K562 (cell line): ENCODE results near the gene GOLGA6D. TPM values are rescaled to one million over a fixed set of nuclear protein-coding genes. Genes with fewer than 3 reads are reported as not detected.
A peak's percentile ranks its signal among the peaks of the same experiment; 100 is the strongest.
"Not testable (repeated sequence)": the region's sequence is repeated elsewhere in the genome, so short reads cannot be mapped to it uniquely, and the experiment has no call there.

Experiments
- ATAC-seq: fragments of 200-7000 bp; cut with Tn5 transposase; 3 replicates; pipeline ENCODE4 v1.9.1; 2020; ENCODE audit warnings: moderate library complexity
- BruUV-seq: library from RNA; stranded (reverse); fragments of 400-500 nt; replicated peaks from 2 replicates; lab custom pipeline; 2021; lab: Mats Ljungman, UMichigan
- CTCF ChIA-PET: fragments of 300-600 bp; formaldehyde crosslinking; extraction: SDS; loops from one replicate; lab custom pipeline; 2021; ENCODE audit warnings: low intra/inter-chr PET ratio; lab: Yijun Ruan, JAX
- POLR2A ChIA-PET: fragments of 300-600, 350-650 bp; sonication (Branson Sonifier 250); formaldehyde crosslinking; extraction: SDS; loops from one replicate; lab custom pipeline; 2021; ENCODE audit warnings: antibody characterized with exemption, inconsistent platforms; lab: Yijun Ruan, JAX
- DNase-seq, 4 experiments: peaks; one replicate each; pipeline versions ENCODE4 v3.0.0 to v3.0.0-alpha.2; 2011 to 2018; ENCODE audit warnings: low spot score in 3 of 4, mixed read lengths in 3 of 4; ENCODE audit errors: extremely low read depth in 1 of 4
- FAIRE-seq: peaks from 2 replicates; lab custom pipeline; 2011; peaks lifted over from hg19 to GRCh38; lab: Jason Lieb, UNC
- H2AFZ ChIP-seq: 2 replicates; pipeline ENCODE4 v1.6.0; 2011; ENCODE audit warnings: low read depth, low read length, control low read depth, inconsistent platforms
- H3K27ac ChIP-seq: fragments of 200-600 bp; 3 replicates; pipeline ENCODE4 v1.8.0; 2011; ENCODE audit warnings: low read depth, mild to moderate bottlenecking, control low read depth, inconsistent platforms, low read length, moderate library complexity, mixed read lengths; ENCODE audit errors: extremely low read depth
- H3K27me3 ChIP-seq, 2 experiments: fragments of 300-600 bp in 1 of 2; 2 replicates in 1 of 2; 3 replicates in 1 of 2; pipeline versions ENCODE4 v1.6.0 to v1.8.0; 2011; ENCODE audit warnings: inconsistent platforms in 2 of 2, low read length in 2 of 2, mild to moderate bottlenecking in 1 of 2, mixed read lengths in 1 of 2, moderate library complexity in 1 of 2; ENCODE audit not compliant: control insufficient read depth in 2 of 2, insufficient read depth in 2 of 2
- H3K36me3 ChIP-seq: fragments of 300-600 bp; 3 replicates; pipeline ENCODE4 v1.8.0; 2011; ENCODE audit warnings: mild to moderate bottlenecking, low read length, inconsistent platforms; ENCODE audit not compliant: control insufficient read depth, insufficient read depth
- H3K4me1 ChIP-seq, 2 experiments: fragments of 200-600 bp in 1 of 2; replicated peaks in 1 of 2; 2 replicates in 1 of 2; 3 replicates in 1 of 2; pipeline versions ENCODE4 v1.5.1 to v1.8.0; 2011; ENCODE audit warnings: inconsistent platforms in 2 of 2, low read length in 2 of 2, mild to moderate bottlenecking in 1 of 2, mixed read lengths in 1 of 2, moderate library complexity in 1 of 2; ENCODE audit not compliant: control insufficient read depth in 2 of 2, insufficient read depth in 2 of 2
- H3K4me2 ChIP-seq: 2 replicates; pipeline ENCODE4 v1.6.1; 2011; ENCODE audit warnings: low read length, control low read depth, inconsistent platforms, mixed read lengths; ENCODE audit not compliant: insufficient read depth
- H3K4me3 ChIP-seq: fragments of 200-600 bp; sonication (generic), shearing (Covaris generic); 2 replicates; pipeline ENCODE4 v1.5.1; 2016; ENCODE audit warnings: control low read depth, inconsistent platforms
- H3K79me2 ChIP-seq: fragments of 200-600 bp; 3 replicates; pipeline ENCODE4 v1.8.0; 2011; ENCODE audit warnings: low read length, inconsistent platforms; ENCODE audit not compliant: control insufficient read depth, insufficient read depth
- H3K9ac ChIP-seq, 2 experiments: 2 replicates each; pipeline versions ENCODE4 v1.6.0 to v1.6.1; 2011; ENCODE audit warnings: low read depth in 2 of 2, low read length in 2 of 2, control low read depth in 1 of 2, inconsistent platforms in 1 of 2, mild to moderate bottlenecking in 1 of 2, mixed read lengths in 1 of 2; ENCODE audit not compliant: insufficient read depth in 1 of 2
- H3K9me1 ChIP-seq: one replicate; pipeline ENCODE4 v1.6.0; 2011; ENCODE audit warnings: inconsistent platforms, mild to moderate bottlenecking, low read length, moderate library complexity; ENCODE audit not compliant: control insufficient read depth, insufficient read depth
- H3K9me3 ChIP-seq: replicated peaks from 2 replicates; pipeline ENCODE4 v1.5.1; 2011; ENCODE audit warnings: low read depth, low read length, inconsistent platforms; ENCODE audit not compliant: control insufficient read depth, insufficient read depth
- H4K20me1 ChIP-seq: replicated peaks from 2 replicates; pipeline ENCODE4 v1.6.1; 2011; ENCODE audit warnings: low read length, inconsistent platforms, mixed read lengths; ENCODE audit not compliant: control insufficient read depth, insufficient read depth
- CHD2 ChIP-seq: IDR thresholded peaks from 2 replicates; pipeline ENCODE4 v1.6.1; 2011; ENCODE audit warnings: low read depth, low read length
- RHOXF2B ChIP-seq: fragments of 250-450 bp; sonication (Bioruptor Pico); conservative IDR thresholded peaks from 2 replicates; pipeline ENCODE4 v1.5.1; 2021
- WGBS: fragments of 100-300 bp; shearing (Covaris generic); methylation state at CpG from one replicate; pipeline ENCODE4 v1.1.6; 2016; ENCODE audit warnings: low coverage, mixed read lengths; ENCODE audit not compliant: insufficient coverage; ENCODE audit errors: missing lambda C conversion rate; 5-methylcytosine and 5-hydroxymethylcytosine counted together
- in situ Hi-C: fragments of 300-500 bp; cut with MboI; formaldehyde crosslinking; loops from 4 replicates; pipeline ENCODE4 v1.15.0; 2018; ENCODE audit warnings: inconsistent platforms, mixed read lengths
- intact Hi-C: fragments of 100-400 bp; cut with micrococcal nuclease; formaldehyde crosslinking; loops from 2 replicates; pipeline ENCODE4 v1.14.2; 2022
- polyA plus RNA-seq, 8 experiments: library from polyadenylated mRNA; depleted of rRNA in 4 of 8; stranded (reverse) in 5 of 8; unstranded in 3 of 8; fragments of >200 nt; fragmentation: Nextera tagmentation in 2 of 8; fragmentation: Illumina TruSeq in 1 of 8; extraction: Ambion mirVana in 2 of 8; extraction: Trizol in 1 of 8; gene quantifications; 2 replicates each; pipeline versions ENCODE4 v1.2.1 to v1.2.3, GENCODE V29; 2011 to 2014; ENCODE audit warnings: inconsistent platforms in 1 of 8, missing spikeins in 1 of 8
- total RNA-seq, 7 experiments: library from RNA; depleted of rRNA in 6 of 7; stranded (reverse); fragments of >200 nt in 6 of 7; fragmentation: Illumina TruSeq in 2 of 7; extraction: Trizol in 2 of 7; gene quantifications; 2 replicates each; pipeline versions ENCODE4 v1.2.1 to v1.2.3, GENCODE V29; 2011 to 2021; ENCODE audit warnings: low replicate concordance in 1 of 7

The GOLGA6D gene
- total and polyA plus RNA-seq, 9 of the 15 experiments (the other 6 are each of a cell fraction or from before 2014, with no cell fraction given), result not detected

GRCh38 chr15:75329571-75329970 is 46.9 kb downstream of the GOLGA6D start:
- Histone ChIP-seq H3K9me1 (no peaks in the 10 kb centered on the region), H3K36me3 (no peaks in the 10 kb centered on the region), H3K4me3 (no peak overlapping the region), H2AFZ (no peak overlapping the region), H3K79me2 (no peaks in the 10 kb centered on the region), H3K27ac (no peak overlapping the region), H3K9me3 (no peaks in the 10 kb centered on the region), H3K4me1 (no peaks in the 10 kb centered on the region; a peak in 1 of 5 replicates), H3K4me2 (no peak overlapping the region), H3K9ac (no peak overlapping the region), H4K20me1 (no peaks in the 10 kb centered on the region), H3K27me3 (no peaks in the 10 kb centered on the region)
- intact Hi-C loops, result no loop called here
- 50% methylated on average over 1 of the region's 2 CpGs for WGBS
- ChIA-PET CTCF (interaction anchor here (0.7 kb wide), 1 partner anchor 472 kb away, joined by 3 read pairs; no protein-coding TSS in a partner anchor), POLR2A (interaction anchor here (0.7 kb wide), 1 partner anchor 262 kb away, joined by 3 read pairs; no protein-coding TSS in a partner anchor)
- in situ Hi-C loops, result loop anchor here (10.0 kb wide), 1 partner anchor 785 kb away; no protein-coding TSS in a partner anchor
- BruUV-seq, result no TSS peak
- FAIRE-seq, result no peak
- DNase-seq, result no peak
- no peak for TF ChIP-seq RHOXF2B (CRISPR knock-in tag)
- ATAC-seq, result peak; percentile 75

- H2AFZ ChIP-seq, H3K4me2 ChIP-seq, DNase-seq, ATAC-seq, H3K9me3 ChIP-seq, H3K27me3 ChIP-seq, POLR2A ChIA-PET, intact Hi-C loops, H4K20me1 ChIP-seq, in situ Hi-C loops, BruUV-seq, FAIRE-seq, H3K9me1 ChIP-seq, CTCF ChIA-PET, H3K27ac ChIP-seq, H3K4me3 ChIP-seq, H3K9ac ChIP-seq, H3K36me3 ChIP-seq: not testable (repeated sequence)
- Histone ChIP-seq H3K4me1 (peaks cover 10 to 13% of the 10 kb centered on the region in 2 experiments; a peak in 4 of 5 replicates), H3K79me2 (peaks cover 11% of the 10 kb centered on the region)
- 18% methylated on average over 7 of the region's 7 CpGs for WGBS
- TF ChIP-seq CHD2, result peak; percentile 79
Observed at GRCh38 chr15:75332093-75332492, 49.5 kb downstream of the GOLGA6D start.

GRCh38 chr15:75333654-75334419 is 51.2 kb downstream of the GOLGA6D start:
- ATAC-seq, H3K36me3 ChIP-seq, H3K9ac ChIP-seq, POLR2A ChIA-PET, H3K27ac ChIP-seq, H3K4me3 ChIP-seq, intact Hi-C loops, H3K27me3 ChIP-seq, DNase-seq, H3K9me1 ChIP-seq, BruUV-seq, FAIRE-seq, H2AFZ ChIP-seq, H4K20me1 ChIP-seq, CTCF ChIA-PET, H3K4me2 ChIP-seq, in situ Hi-C loops, H3K9me3 ChIP-seq: not testable (repeated sequence)
- H3K79me2 ChIP-seq, result peaks cover 11% of the 10 kb centered on the region
- WGBS, result 82% methylated on average over 8 of the region's 15 CpGs
- peaks cover 10 to 14% of the 10 kb centered on the region in 2 experiments; a peak in 4 of 5 replicates for H3K4me1 ChIP-seq
